ENCODE results near the gene DNAI7. TPM values are rescaled to one million over a fixed set of nuclear protein-coding genes. Genes with fewer than 3 reads are reported as not detected.

DNAI7 gene
- total RNA-seq, 1 experiment from 2014 or later: not detected

- no peaks in the 10 kb centered on the region; the same call in 1 of the 2 replicates for H3K36me3 ChIP-seq (ENCODE audit: low read depth, low read length)
- no peaks in the 10 kb centered on the region for H3K27me3 ChIP-seq (ENCODE audit: low read length)
- H3K9me3 ChIP-seq (ENCODE audit: low read length): no peaks in the 10 kb centered on the region
- H3K4me2 ChIP-seq (ENCODE audit: low read length): no peak overlapping the region
- H3F3A ChIP-seq (ENCODE audit: low read length, unreplicated experiment): no peaks in the 10 kb centered on the region
- no peak overlapping the region for H3K27ac ChIP-seq (ENCODE audit: low read length)
- ChIA-PET POLR2A (ENCODE audit: unreplicated experiment) (no interaction called here), CTCF (no interaction called here)
- ATAC-seq: no peak
- H4K20me1 ChIP-seq (ENCODE audit: low read length): no peaks in the 10 kb centered on the region
- no peak overlapping the region for H3K4me3 ChIP-seq (ENCODE audit: low read length)
- no peak overlapping the region for H2AFZ ChIP-seq (ENCODE audit: low read length)
- BruUV-seq (replicated peaks): no TSS peak
- no peaks in the 10 kb centered on the region for H3K79me2 ChIP-seq (ENCODE audit: low read length)
- no peak overlapping the region for H3K9ac ChIP-seq (ENCODE audit: low read length)
- no peak for DNase-seq
- intact Hi-C loops (cut with micrococcal nuclease): no loop called here
- H3K9me2 ChIP-seq (replicated peaks; ENCODE audit: low read length): no peaks in the 10 kb centered on the region
- no peaks in the 10 kb centered on the region for H3K4me1 ChIP-seq (ENCODE audit: insufficient read depth, low read length)
- TF ChIP-seq CTCF (conservative IDR thresholded peaks at IDR 0.05; ENCODE audit: low read depth, low read length) (no peak), EZH2phosphoT487 (IDR thresholded peaks at IDR 0.05; ENCODE audit: borderline replicate concordance, low read length) (no peak), EZH2 (IDR thresholded peaks at IDR 0.05; ENCODE audit: low read length, unreplicated experiment) (no peak)
These were observed 12.9 kb upstream of the DNAI7 start for GRCh38 chr12:25207846-25208245.

- H4K20me1 ChIP-seq (ENCODE audit: low read length): no peaks in the 10 kb centered on the region
- no peaks in the 10 kb centered on the region for H3K9me2 ChIP-seq (replicated peaks; ENCODE audit: low read length)
- no peak overlapping the region for H3K4me3 ChIP-seq (ENCODE audit: low read length)
- BruUV-seq (replicated peaks): no TSS peak
- no peak for ATAC-seq
- H2AFZ ChIP-seq (ENCODE audit: low read length): no peak overlapping the region
- no peak overlapping the region for H3K27ac ChIP-seq (ENCODE audit: low read length)
- no peaks in the 10 kb centered on the region for H3K4me1 ChIP-seq (ENCODE audit: insufficient read depth, low read length)
- no peaks in the 10 kb centered on the region for H3K9me3 ChIP-seq (ENCODE audit: low read length)
- no peaks in the 10 kb centered on the region for H3K79me2 ChIP-seq (ENCODE audit: low read length)
- no peak overlapping the region for H3K4me2 ChIP-seq (ENCODE audit: low read length)
- H3K9ac ChIP-seq (ENCODE audit: low read length): no peak overlapping the region
- ChIA-PET POLR2A (ENCODE audit: unreplicated experiment) (no interaction called here), CTCF (no interaction called here)
- DNase-seq: no peak
- TF ChIP-seq EZH2 (IDR thresholded peaks at IDR 0.05; ENCODE audit: low read length, unreplicated experiment) (no peak), EZH2phosphoT487 (IDR thresholded peaks at IDR 0.05; ENCODE audit: borderline replicate concordance, low read length) (no peak), CTCF (conservative IDR thresholded peaks at IDR 0.05; ENCODE audit: low read depth, low read length) (no peak)
- H3K36me3 ChIP-seq (ENCODE audit: low read depth, low read length): no peaks in the 10 kb centered on the region; the same call in 1 of the 2 replicates
- H3F3A ChIP-seq (ENCODE audit: low read length, unreplicated experiment): no peaks in the 10 kb centered on the region
- no peaks in the 10 kb centered on the region for H3K27me3 ChIP-seq (ENCODE audit: low read length)
- intact Hi-C loops (cut with micrococcal nuclease): no loop called here
These were observed 12.5 kb upstream of the DNAI7 start for GRCh38 chr12:25207411-25207810.

GRCh38 chr12:25202137-25202536, 7.2 kb upstream of the DNAI7 start:
- ATAC-seq: no peak
- Histone ChIP-seq H3K36me3 (ENCODE audit: low read depth, low read length) (no peaks in the 10 kb centered on the region), H3K4me3 (ENCODE audit: low read length) (no peak overlapping the region), H3K4me2 (ENCODE audit: low read length) (no peak overlapping the region), H3K79me2 (ENCODE audit: low read length) (no peaks in the 10 kb centered on the region), H3F3A (ENCODE audit: low read length, unreplicated experiment) (no peaks in the 10 kb centered on the region), H3K9ac (ENCODE audit: low read length) (no peak overlapping the region), H4K20me1 (ENCODE audit: low read length) (no peaks in the 10 kb centered on the region), H3K9me3 (ENCODE audit: low read length) (no peaks in the 10 kb centered on the region), H3K9me2 (replicated peaks; ENCODE audit: low read length) (no peaks in the 10 kb centered on the region), H2AFZ (ENCODE audit: low read length) (no peak overlapping the region), H3K27me3 (ENCODE audit: low read length) (no peaks in the 10 kb centered on the region), H3K27ac (ENCODE audit: low read length) (no peak overlapping the region), H3K4me1 (ENCODE audit: insufficient read depth, low read length) (no peaks in the 10 kb centered on the region)
- intact Hi-C loops (cut with micrococcal nuclease): no loop called here
- TF ChIP-seq EZH2phosphoT487 (IDR thresholded peaks at IDR 0.05; ENCODE audit: borderline replicate concordance, low read length) (no peak), EZH2 (IDR thresholded peaks at IDR 0.05; ENCODE audit: low read length, unreplicated experiment) (no peak), CTCF (conservative IDR thresholded peaks at IDR 0.05; ENCODE audit: low read depth, low read length) (no peak)
- BruUV-seq (replicated peaks): no TSS peak
- no peak for DNase-seq
- ChIA-PET POLR2A (ENCODE audit: unreplicated experiment) (no interaction called here), CTCF (no interaction called here)

All from PC-3 (cell line).